RWPE1 (cell line): ENCODE measurements around the gene MMP10.

ENCODE experiments used
- CTCF ChIA-PET: fragments of 350-600 bp; sonication (Branson Sonifier 250); formaldehyde crosslinking; extraction: SDS; loops from one replicate; lab custom pipeline; 2021; lab: Yijun Ruan, JAX
- POLR2A ChIA-PET: fragments of 400-600 bp; formaldehyde crosslinking; extraction: SDS; loops from one replicate; lab custom pipeline; 2020; ENCODE audit warnings: antibody characterized with exemption; ENCODE audit not compliant: low non-redundant PET; lab: Yijun Ruan, JAX
- DNase-seq: peaks from one replicate; pipeline ENCODE4 v3.0.0; 2012; ENCODE audit warnings: low spot score
- H3K27ac ChIP-seq: fragments of 450-650 bp; 2 replicates; pipeline ENCODE4 v1.5.1; 2017
- CTCF ChIP-seq: fragments of 450-650 bp; conservative IDR thresholded peaks from 2 replicates; pipeline ENCODE4 v1.5.1; 2017; ENCODE audit warnings: low read depth, mild to moderate bottlenecking

The MMP10 gene

GRCh38 chr11:102722821-102723220 is 57.6 kb downstream of the MMP10 start:
- no peak for DNase-seq
- no peak for TF ChIP-seq CTCF
- POLR2A ChIA-PET = no interaction called here
- no peak overlapping the region for H3K27ac ChIP-seq
- CTCF ChIA-PET = no interaction called here
